ENCODE data around the gene FAM240A.

- TF ChIP-seq, protein P1, sequence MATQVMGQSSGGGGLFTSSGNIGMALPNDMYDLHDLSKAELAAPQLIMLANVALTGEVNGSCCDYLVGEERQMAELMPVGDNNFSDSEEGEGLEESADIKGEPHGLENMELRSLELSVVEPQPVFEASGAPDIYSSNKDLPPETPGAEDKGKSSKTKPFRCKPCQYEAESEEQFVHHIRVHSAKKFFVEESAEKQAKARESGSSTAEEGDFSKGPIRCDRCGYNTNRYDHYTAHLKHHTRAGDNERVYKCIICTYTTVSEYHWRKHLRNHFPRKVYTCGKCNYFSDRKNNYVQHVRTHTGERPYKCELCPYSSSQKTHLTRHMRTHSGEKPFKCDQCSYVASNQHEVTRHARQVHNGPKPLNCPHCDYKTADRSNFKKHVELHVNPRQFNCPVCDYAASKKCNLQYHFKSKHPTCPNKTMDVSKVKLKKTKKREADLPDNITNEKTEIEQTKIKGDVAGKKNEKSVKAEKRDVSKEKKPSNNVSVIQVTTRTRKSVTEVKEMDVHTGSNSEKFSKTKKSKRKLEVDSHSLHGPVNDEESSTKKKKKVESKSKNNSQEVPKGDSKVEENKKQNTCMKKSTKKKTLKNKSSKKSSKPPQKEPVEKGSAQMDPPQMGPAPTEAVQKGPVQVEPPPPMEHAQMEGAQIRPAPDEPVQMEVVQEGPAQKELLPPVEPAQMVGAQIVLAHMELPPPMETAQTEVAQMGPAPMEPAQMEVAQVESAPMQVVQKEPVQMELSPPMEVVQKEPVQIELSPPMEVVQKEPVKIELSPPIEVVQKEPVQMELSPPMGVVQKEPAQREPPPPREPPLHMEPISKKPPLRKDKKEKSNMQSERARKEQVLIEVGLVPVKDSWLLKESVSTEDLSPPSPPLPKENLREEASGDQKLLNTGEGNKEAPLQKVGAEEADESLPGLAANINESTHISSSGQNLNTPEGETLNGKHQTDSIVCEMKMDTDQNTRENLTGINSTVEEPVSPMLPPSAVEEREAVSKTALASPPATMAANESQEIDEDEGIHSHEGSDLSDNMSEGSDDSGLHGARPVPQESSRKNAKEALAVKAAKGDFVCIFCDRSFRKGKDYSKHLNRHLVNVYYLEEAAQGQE (IDR thresholded peaks at IDR 0.05; ENCODE audit: insufficient read depth in 1 of 2, low read depth in 2 of 2, low read length in 2 of 2), result no peak
- no peak for TF ChIP-seq TAF1 (IDR thresholded peaks at IDR 0.05; ENCODE audit: borderline replicate concordance, insufficient read depth, low read length)
- no peak for TF ChIP-seq SIN3A (IDR thresholded peaks at IDR 0.05; ENCODE audit: borderline replicate concordance, insufficient read depth, low read length)
- no peak for TF ChIP-seq POLR2AphosphoS5 (IDR thresholded peaks at IDR 0.05; ENCODE audit: low read depth, low read length)
- no peak for TF ChIP-seq FOXP2 (optimal IDR thresholded peaks at IDR 0.05; ENCODE audit: borderline replicate concordance, extremely low read depth, extremely low read length, insufficient read depth)
These were observed 35.8 kb downstream of the FAM240A start for GRCh38 chr3:46648096-46648495.
